ENCODE measurements around the gene GNA14.

- TF ChIP-seq POLR2A (IDR thresholded peaks at IDR 0.05; ENCODE audit: low read length) = no peak
- TF ChIP-seq GATA1 (IDR thresholded peaks at IDR 0.05; ENCODE audit: low read depth, low read length) = no peak
Measured at GRCh38 chr9:77454663-77455062, 193.5 kb downstream of the GNA14 start.
